GM19324 (cell line): ENCODE data around the gene BMPR1B.

Experiments used
- ATAC-seq: cut with Tn5 transposase; IDR thresholded peaks from one replicate; pipeline ENCODE4 v1.9.1; 2021; ENCODE audit warnings: mild to moderate bottlenecking, moderate library complexity; ENCODE audit not compliant: unreplicated experiment, low FRiP score

BMPR1B gene

DNA sequence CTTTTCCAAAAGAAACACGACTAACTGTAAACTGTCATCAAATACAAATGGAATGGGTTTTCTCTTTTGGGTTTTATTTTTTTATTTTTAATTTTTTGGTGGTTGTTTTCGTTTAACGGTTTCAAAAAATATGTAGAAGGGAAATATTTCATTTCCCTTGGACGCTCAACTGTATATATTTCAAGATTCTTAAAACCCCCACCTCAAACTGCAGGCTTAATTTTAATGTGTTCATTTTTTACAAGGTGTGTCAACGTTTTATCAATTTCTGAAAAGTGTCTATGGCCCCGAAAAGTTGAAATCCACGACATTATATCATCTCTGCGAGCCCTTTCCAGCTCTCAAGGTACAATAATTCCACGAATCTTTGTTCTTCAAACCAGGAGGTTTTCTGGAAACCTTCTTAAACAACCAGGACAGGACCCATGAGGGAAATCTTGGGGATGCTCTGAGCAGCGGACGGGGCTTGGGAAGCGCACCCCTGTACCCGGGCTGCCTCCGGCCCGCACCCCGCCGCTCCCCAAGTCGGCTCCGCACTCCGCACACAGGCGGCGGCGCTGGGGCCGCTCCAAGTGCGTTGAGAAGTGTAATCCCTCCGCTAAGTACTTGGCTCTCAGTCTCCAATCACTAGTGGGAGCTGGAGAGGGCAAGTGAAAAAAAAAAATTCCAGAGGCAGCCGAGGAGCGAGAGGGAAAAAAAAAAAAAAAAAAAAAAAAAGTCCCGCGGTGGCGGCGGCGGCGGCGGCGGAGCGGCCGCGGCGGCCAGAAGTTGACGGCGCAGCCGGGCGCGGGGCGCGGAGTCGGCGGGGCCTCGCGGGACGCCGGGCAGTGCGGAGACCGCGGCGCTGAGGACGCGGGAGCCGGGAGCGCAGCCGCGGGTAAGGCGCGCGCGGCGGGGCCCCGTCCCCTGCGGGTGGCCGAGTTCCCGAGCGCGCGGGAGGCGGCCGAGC is at the start of gene BMPR1B:
Gene BMPR1B, plus strand, starts transcription at position 764 of the 949 bp plus-strand sequence. CDS start 346,470 bp downstream, outside the sequence.
- ATAC-seq, result no peak

DNA sequence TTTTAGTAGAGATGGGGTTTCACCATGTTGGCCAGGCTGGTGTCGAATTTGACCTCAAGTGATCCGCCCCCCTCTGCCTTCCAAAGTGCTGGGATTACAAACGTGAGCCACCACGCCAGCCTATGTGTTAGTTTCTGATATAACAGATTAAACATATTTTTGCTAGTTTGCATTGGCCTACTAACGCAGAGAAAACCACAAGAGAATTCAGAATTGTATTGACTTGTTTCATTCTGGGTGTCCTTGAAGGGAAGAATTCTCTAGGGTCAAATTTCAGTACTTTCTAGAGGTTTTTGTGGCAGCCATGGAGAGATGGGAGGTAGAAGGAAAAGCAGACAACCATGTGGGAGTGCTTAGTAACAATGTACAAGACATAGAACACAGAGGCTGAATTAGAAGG is 46.1 kb upstream of the BMPR1B start:
- ATAC-seq, result no peak

DNA sequence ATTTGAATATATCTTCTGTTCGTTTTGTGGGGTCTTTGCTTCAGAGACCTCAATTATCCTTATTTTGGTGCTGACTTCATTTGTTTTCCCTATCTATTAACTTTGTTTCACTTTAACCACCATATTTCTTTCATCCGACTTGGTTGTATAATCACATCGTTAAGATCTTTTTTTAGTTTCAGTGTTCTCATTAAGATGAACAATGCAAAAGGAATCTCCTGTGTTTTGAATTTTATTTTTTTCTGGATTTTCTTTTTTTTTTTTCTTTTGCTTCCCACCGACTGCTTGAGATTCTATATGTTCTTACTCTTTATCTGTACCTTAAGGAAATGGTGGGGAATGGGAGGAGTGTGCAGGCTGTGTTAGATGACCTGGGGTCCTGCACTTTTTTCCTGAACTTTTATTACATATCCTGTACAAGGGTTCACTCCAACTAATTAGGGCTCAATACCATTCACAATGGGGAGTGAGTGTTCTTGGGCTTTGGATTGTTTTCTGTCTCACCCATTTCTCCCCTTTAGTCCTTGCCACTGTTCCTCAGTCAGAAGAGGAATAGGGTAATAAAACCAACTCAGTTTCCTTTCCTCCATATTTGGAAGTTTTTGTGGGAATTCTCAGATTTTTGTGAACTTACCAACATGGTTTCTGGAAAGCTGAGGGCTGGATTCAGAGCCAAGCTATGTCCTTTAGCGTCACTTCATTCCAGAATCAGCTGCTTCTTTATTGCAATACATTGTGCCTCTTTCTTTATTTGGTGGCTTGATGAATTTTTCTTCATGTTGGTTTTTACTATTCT is 43.2 kb upstream of the BMPR1B start:
- no peak for ATAC-seq

DNA sequence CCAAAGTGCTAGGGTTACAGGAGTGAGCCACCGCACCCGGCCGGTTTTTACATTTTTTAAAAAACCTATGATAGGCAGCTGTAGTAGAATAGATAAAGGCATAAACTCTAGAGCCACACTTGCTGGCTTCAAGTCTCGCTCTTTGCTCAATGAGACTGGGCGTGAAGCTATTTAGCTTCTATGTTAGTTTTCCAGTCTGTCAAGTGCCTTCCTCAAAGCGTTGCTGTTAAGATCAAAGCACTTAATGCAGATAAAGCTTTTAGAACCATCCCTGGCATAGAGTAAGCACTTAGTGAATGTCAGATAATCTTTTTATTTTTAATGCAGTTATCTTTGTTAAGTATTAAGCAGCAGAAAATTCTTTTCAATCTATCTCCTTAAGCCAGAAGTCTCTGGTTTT is 42.0 kb upstream of the BMPR1B start:
- ATAC-seq, result no peak

DNA sequence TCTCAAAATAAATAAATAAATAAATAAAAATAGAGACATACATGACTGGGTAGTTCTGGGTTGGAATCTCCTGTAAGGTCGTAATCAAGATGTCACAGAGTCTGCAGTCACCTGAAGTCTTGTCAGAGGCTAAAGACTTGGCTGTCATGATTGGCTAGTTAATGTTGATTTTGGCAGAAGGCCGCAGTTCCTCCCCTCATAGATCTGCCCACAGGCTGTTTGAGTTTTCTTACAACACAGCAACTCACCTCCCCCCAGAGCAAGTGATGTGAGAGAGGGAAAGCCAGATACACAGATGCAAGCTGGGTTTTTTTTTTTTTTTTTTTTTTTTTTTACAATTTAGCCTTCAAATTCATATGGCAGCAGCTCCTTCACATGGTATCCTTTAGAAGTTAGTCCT is 36.4 kb upstream of the BMPR1B start:
- no peak for ATAC-seq

DNA sequence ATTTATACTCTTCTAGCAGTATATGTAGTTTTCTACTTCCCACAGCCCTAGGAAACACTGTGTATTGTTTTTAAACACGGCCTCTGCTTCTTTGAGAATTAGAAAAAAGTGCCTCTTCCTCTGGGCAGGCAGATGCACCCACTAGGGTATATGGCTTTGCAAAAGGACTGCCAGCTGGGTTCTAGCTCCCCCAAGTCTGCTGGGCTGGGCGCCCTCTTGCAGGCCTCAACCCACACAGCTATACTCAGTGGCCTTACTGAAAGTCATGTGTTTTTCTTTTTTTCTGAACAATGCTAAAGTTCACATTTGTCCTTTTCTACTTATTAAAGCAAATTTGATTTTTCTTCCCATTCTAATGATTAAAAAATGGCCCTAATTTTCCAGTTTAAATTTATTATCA is 35.5 kb upstream of the BMPR1B start:
- no peak for ATAC-seq

DNA sequence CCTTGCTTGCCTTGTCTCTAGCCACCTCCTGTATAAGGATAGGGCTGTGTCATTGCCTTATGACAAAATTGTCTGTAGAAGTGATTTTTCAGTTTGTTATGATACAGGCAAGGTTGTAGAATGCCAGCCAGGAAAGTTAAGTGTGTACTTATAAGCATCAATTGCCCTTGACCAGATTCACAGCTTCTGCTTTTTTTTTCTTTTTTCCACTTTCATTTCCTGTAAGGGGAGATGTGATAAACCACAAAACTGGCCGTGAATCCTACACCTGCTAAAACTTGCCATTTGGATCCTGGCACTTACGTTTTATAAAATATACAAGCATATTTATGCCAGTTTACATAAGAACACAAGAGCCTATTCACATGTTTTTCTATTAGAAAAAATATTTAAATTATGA is 35.0 kb upstream of the BMPR1B start:
- ATAC-seq, result no peak

DNA sequence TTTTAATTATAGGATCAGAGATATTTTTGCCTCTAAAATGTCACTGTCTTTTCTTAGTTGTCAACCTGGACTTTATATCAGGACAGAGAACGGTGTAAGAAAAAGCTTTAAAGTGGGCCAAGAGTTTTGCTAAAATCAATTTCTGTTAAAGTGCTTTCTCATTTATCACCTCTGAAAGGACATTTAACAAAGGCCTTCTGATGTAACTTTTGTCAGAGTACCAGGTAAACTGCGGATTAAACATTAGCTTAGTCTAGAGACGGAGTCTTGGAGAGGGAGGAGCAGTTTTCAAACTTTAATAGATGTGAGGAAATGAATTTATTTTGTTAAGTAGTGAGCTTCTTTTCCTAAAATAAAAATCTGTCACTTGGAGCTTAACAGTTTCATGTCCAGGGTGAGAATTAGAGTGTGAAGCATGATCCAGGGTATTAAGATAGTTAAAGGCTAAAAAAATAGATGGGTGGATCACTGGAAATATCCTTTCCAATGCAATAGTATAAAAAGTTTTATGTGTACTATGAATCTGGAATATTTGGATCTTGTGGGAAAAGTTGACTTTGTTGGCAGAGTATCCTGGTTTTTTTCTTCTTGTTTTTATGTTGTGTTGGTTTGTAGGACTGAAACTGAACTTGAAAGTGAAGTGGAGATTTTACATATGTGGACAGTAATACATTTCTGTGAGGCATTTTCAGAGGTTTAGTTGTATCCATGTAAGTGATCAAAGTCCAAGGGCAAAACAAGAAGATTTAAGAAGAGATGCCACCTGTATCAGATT is 33.6 kb upstream of the BMPR1B start:
- no peak for ATAC-seq

DNA sequence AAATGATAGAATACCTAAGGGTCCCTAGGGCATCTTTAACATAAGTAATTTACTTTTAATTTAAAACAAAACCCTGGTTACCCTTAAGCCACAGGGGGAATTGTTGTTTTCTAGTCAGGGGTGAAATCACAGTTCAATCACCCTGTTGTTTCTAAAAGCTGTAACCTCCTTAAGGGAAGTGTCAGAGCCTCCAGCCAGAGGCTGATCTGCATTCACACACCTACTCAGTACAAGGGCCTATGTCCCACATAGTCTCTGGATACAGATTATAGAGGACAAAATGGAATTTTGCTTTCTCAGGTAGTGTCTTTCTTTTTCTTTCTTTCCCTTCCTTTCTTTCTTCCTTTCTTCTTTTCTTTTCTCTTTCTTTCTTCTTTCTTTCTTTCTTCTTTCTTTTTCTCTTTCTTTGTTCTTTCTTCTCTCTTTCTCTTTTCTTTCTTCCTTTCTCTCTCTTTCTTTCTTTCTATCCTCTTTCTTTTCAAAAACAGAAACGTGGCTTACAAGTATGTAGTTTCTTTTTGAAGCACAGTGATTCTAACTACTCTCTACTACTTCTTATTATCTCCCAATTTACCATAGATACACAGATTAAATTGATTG is 31.1 kb upstream of the BMPR1B start:
- ATAC-seq, result no peak

DNA sequence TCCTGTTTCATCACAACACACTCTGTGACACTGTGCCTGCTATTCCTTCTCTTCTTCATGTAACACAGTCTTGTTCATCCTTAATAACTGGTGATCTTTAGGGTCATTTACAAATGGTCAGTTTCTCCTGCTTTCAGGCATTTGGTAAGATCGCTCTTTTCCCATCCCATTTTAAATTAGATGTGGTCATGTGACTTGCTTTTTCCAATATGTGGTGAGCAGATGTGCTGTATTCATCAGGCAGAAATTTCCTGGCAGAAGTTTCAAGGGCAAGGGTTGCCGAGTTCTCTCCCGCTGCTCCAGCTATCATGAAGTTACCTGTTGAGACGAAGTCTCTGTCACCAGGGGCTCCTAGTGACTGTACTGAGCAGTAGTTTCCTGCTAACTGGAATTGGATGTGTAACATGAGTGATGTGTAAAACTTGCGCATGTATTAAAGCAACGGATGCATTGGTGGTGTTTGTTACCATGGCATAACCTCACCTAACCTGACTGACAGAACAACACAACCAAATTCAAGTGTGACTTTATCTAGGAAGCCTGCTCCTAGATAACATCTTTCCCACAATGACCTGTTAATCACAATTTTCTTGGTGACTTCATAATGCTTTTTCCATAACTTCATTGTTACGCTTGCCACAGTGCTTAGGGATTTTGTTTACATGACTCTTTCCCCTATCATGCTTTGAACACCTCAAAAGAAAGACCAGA is 29.5 kb upstream of the BMPR1B start:
- ATAC-seq, result no peak

DNA sequence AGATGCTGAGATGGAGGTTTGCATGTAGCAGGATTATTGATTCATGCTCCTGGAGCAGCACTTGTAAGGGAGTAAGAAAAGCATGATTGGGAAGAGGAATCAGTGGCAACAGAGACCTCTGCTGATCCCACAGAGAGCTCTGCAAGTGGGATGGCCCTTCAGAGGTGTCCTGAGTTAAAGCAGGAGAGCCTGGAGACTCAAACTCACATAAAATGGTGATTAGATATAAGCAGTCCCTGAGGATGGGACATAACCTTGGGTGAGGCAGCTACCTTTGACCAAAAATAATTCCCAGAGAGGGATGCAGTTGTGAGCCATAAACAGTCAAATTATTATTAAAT is 25.4 kb upstream of the BMPR1B start:
- no peak for ATAC-seq

DNA sequence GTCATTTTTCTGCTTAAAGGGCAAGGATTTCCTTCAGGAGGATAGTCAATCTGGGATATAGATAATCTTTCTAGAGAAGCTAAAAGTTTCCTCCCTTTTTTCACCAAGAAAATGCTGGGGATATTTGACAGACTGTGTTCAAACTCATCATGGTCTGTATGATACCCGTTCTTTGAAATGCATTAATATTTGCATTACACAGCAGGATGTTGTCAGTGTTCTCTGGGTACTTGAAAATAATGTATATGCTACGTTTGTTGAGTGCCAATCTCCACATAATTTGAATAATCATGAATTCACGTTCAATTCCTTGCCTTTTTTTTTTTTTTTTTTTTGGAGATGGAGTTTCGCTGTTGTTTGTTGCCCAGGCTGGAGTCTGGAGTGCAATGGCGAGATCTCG is 18.0 kb upstream of the BMPR1B start:
- no peak for ATAC-seq

DNA sequence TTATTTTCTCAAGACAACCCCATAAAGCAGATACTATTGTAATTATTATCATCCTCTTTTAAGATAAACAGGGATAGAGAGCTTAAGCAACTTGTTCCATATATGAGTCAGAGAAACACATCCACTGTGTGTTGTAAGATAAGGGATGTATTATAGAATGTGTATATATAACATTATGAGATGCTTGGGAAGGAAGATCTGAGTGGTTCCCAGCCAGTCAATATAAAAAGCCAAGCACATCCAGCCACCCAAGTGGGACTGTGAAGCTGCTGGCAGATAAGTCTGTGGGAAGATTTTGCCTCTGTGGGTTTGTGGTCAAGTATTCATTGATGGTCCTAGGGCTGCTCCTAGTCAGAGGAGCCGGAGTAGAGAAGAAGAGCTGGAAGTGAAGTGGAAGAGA is 16.5 kb upstream of the BMPR1B start:
- no peak for ATAC-seq

DNA sequence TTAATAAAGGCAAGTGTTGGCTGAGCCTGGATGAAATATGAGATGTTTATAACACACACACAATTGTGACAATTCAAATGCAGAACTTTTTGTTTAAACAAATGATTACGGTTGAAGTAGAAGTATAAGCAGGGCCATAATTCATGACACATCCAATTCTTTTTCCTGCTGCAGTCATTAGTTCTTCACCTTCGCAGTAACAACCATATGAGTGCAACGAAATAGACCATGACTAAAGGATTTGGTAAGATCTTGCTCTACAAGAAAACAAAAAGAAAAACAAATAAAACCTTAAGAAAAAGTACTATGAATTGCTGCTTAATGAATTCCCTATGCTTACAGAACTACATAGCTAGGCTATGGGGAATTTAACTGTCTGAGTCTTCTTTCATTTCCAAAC is 13.9 kb upstream of the BMPR1B start:
- ATAC-seq, result no peak

DNA sequence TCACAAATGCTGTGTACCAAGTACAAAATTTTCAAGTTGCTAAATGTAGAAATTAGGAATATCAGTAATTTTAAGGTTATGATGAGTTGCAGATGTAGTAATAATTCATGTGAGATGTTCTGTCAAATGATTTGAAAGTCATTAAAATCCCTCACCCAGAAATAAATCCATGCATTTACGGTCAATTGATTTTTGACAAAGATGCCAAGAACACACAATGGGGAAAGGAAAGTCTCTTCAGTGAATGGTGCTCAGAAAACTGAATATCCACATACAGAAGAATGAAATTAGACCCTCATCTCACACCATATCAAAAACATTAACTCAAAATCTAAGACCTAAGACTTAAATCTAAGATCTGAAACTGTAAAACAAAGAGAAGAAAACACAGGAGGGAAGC is 12.9 kb upstream of the BMPR1B start:
- no peak for ATAC-seq

DNA sequence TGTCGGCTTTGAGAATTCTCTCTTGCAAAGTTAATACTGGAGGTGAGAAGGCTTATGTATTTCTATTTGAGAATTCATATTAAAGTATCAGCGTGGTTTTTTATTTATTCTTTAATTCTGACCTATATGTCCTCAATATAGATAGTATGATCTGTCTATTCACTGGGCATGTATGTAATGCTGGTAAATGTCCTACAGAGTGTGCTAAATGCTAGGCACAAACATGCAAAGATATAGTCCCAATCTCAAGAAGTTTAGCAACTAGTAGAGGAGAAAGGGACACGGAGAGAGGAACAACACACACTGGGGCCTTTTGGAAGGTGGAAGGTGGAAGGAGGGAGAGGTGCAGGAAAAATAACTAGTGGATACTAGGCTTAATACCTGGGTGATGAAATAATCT is 11.0 kb upstream of the BMPR1B start:
- ATAC-seq, result no peak

DNA sequence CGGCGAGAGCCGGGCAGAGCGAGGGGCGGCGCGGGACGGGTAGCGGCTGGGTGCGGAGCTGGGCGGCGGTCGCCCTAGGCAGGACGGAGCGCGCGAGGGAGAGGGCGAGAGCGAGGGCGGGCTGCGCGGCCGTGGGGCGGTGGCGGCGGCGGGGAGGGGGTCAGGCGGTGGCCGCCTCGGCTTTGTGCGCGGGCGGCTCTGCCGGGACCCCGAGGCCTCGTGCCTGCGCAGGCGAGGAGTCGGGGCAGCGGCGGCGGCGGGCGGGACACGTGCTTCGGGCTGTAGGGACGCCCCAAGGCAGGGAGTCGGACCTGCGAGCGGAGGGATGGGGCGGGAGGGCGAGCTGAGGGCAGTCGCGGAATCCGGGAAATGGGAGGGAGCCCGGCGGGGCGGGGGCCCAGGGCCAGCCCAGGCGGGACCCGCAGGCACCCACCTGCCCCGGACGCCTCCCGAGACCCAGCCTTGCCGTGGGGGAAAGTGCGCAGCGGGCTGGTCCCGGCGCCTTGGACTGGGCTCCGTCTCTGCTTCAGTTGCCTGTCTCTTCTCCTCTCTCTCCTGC is 465 bp downstream of the BMPR1B start:
- ATAC-seq, result no peak

DNA sequence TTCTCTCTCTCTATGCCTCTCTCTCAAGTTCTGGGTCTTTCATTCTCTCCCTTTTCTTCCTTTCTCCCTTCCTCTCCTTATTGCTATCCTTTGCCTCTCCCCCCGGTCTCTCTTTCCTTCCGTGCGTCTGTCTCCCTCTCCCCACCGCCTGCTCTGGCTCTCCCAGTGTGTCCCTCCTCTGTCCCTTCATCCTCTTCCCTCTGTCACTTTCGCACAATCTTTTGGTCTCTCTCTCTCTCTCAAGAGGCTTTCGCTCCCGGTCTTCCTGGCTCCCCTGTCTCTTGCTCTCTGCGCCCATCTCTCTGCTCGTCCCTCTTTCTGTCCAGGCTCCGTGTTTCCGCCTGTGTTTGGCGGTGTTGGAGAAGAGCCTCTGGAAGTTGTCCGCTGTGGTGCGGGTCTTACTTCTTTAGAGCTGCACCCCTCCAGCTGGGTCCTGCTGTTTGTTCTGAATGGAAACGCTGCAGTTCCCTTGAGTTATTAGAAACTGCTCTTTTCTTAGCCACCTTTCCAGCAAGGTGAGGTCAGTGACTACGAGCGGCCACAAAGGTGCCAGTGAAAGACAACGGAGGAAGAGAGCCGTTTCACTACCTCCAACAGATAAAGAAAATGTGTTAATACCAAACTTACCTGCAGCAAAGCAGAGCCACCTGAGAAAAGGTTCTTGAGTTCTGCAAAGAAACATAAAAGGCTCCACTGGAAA is 1.1 kb downstream of the BMPR1B start:
- no peak for ATAC-seq

DNA sequence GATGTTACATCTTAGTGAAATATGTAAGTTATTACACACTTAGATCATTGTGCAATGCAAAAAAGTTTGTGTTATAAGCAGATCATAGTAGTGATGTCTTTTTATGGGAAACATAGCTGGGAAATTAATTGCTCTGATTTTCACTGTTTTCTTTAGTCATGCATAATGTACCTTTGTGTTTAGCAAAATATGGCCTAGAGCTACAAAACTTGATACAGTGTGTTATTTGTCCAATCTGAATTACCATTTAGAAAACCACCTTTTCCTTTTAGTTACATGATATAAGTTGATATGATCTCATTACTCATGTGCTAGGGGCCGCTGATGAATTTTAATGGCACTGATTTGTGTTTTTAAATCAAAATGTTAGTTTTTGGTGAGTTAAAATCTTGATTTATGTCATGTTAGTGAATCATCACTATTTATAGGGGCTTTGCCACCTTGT is 2.0 kb downstream of the BMPR1B start:
- ATAC-seq, result no peak
